GM21526 (cell line): Measurements from ENCODE around the gene CCDC81.
"Not testable (repeated sequence)": the region's sequence is repeated elsewhere in the genome, so short reads cannot be mapped to it uniquely, and the experiment has no call there.

ENCODE experiments used
- ATAC-seq: cut with Tn5 transposase; IDR thresholded peaks from one replicate; pipeline ENCODE4 v1.9.1; 2021; ENCODE audit warnings: moderate library complexity; ENCODE audit not compliant: unreplicated experiment, low FRiP score

The CCDC81 gene

DNA sequence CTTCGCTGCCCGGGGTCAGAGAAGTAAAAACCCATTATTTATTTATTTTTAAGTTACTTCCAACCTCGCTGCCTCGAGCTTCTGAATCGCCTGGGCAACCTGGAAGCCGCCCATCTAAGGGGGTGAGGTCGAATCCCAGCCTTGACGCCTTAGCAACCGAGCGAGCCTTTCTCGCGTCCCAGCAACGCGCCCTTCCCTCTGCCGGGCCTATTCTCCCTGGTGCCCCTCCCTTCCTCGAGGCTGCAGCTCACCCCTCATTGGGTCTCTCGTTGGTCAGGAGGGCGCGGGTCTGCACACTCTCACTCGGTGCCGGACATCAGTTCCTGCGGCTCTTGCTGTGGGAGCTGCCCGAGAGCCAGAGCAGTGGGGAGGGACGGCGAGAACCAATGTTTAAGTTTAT is at the start of gene CCDC81:
Gene CCDC81, plus strand, starts transcription at position 302 of the 400 bp plus-strand sequence. CDS start 277 bp downstream, outside the sequence.
- no peak for ATAC-seq

DNA sequence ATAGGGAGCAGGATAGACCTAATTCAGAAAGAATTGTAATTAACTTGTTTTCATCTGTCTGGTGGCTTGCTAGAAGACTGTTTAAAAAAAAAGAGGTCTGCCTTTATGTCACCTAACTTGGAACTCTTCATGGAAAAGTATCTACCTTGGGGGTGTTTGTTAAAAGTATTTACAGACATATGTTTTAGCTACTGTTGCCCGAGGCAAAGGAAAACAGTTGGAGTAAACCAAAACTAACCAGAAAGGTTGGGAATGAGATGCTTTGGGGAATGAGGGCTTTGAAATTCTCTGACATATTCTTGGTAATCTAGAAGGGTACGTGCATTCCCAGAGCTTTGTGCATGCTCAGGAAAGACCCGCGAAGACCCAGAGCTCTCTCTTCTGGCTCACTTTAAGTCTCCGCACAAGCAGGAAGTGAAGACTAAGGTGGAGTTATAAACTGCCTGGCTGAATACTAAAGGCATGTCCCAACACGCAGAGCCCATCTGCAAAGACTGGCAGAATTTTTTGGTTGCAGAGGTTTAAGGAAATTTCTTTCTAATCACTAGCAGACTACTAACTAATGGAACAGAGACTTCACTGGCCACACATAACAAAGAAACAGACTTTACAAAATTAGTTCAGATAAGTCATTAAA is 39.4 kb upstream of the CCDC81 start:
- no peak for ATAC-seq

- no peak for ATAC-seq
Measured at GRCh38 chr11:86337227-86337626, 37.5 kb upstream of the CCDC81 start.

DNA sequence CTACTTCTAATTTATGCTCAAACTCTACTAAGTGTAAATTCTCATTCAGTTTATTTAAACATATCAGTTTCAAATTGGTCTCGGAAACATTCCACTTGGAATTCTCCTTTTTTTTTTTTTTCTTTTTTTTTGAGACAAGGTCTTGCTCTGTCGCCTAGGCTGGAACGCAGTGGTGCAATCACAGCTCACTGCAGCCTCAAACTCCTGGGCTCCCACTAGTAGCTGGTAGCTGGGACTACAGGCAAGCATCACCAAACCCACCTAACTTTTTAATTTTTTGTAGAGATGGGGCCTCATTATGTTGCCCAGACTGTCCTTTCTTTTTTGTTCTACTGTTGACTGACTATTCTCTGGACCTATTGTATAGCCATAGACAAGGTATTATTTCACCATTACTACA is 33.3 kb upstream of the CCDC81 start:
- no peak for ATAC-seq

DNA sequence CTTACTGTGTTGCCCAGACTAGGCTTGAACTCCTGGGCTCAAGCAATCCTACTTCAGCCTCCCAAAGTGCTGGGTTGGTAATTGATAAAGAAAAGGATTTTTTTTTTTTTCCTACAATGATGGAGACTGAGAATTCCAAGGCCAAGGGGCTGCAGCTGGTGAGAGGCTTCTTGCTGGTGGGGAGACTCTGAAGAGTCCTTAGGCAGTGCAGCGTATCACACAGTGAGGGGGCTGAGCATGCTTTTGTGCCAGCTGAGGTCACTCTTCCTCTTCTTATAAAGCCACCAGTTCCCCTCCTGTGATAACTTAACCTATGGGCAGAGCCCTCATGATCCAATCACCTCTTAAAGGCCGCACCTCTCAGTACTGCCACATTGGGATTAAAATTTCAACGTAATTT is 28.2 kb upstream of the CCDC81 start:
- ATAC-seq = no peak

DNA sequence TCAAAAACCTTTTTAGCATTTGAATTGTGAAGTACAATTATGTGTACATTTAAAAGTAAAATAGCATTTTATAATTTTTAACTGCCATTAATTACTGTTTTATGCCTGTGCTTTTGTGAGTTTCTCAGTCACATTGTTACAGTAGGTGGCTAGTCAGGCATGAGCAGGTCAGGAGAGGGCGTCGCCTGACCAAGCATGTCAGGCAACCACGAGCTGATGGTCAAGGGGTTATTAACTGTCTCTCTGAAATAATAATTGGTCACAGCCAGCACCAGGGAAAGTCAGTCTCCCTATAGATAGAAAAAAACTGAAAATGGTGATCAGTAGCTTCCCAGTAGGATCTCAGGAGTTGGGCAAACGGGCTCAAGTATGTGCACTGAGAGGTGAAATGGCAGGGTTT is 19.4 kb upstream of the CCDC81 start:
- ATAC-seq = no peak

DNA sequence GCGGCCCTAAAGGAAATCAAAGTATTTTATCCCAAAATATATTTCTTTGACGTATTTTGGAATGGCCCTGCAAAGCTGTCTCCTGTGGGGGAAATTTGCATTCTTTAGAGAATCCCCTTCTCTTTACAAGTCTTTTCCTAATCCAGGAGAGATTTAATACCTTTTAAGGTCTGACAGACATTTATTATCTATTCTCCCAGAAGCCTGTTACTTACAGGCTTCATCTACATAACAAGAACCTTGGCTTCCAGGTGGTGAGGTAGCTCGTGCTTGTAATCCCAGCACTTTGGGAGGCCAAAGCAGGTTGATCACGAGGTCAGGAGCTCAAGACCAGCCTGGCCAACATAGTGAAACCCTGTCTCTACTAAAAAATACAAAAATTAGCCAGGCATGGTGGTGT is 17.3 kb upstream of the CCDC81 start:
- ATAC-seq = not testable (repeated sequence)

DNA sequence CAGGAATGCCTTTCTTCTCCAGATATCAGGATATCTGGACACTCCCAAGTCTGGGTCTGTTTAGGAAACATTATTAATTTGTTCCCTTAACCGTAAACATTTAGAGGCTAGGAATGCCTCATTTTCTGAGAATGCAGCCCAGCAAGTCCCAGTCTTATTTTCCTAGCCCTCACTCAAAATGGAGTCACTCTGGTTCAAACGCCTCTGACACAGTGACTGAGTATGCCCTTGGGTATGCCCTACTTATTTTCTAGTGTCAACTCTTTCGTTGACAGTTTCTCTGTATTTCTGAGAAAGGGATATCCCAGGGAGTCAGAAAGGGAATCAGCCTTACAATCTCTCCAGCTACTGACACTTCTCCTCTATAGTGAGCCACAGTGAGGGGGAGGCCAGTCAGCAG is 16.0 kb upstream of the CCDC81 start:
- ATAC-seq = no peak

GRCh38 chr11:86360775-86361395 is 13.8 kb upstream of the CCDC81 start:
- no peak for ATAC-seq

DNA sequence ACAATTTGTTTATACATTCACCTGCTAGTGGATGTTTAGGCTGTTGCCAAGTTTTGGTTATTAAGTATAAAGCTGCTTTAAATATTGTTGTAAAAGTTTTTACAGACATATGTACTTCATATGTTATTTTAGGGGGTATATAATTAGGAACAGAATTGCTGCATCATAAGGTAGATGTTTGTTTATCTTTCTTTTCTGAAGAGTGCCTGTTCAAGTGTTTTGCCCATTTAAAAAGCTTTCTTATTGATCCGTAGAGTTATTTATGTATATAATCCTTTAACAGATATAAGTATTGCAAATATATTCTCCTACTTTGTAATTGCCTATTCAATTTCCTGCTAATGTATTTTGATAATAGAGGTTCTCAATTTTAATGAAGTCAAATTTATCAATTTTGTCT is 11.3 kb upstream of the CCDC81 start:
- ATAC-seq = no peak

DNA sequence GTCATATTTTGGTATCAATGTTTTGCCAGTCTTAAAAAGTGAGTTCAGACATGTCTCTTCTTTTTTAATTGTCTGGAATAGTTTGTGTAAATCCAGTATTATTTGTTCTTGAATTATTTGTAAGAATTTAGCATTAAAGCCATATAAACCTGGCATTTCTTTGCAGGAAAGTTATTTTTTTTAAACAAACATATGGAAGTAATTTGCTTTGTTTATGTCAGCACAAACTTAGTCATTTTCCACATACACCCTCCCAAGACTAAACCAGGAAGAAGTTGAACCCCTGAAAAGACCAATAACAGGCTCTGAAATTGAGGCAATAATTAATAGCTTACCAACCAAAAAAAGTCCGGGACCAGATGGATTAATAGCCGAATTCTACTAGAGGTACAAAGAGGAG is 9.1 kb upstream of the CCDC81 start:
- ATAC-seq = no peak

GRCh38 chr11:86369668-86370067 is 5.0 kb upstream of the CCDC81 start:
- ATAC-seq = no peak

DNA sequence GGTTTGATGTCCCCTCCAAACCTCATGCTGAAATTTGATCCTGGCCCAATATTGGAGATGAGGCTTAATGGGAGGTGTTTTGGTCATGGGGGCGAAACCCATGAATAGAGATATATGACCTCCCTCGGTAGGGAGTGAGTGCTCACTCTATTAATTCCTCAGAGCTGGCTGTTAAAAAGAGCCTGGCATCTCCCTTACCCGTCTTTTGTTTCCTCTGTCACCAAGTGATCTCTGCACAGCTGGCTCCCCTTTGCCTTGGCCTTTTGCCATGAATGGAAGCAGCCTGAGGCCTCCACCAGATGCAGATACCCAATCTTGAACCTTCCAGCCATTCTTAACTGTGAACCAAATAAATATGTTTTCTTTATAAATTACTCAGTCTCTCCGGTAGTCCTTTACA is 4.5 kb upstream of the CCDC81 start:
- ATAC-seq = no peak

DNA sequence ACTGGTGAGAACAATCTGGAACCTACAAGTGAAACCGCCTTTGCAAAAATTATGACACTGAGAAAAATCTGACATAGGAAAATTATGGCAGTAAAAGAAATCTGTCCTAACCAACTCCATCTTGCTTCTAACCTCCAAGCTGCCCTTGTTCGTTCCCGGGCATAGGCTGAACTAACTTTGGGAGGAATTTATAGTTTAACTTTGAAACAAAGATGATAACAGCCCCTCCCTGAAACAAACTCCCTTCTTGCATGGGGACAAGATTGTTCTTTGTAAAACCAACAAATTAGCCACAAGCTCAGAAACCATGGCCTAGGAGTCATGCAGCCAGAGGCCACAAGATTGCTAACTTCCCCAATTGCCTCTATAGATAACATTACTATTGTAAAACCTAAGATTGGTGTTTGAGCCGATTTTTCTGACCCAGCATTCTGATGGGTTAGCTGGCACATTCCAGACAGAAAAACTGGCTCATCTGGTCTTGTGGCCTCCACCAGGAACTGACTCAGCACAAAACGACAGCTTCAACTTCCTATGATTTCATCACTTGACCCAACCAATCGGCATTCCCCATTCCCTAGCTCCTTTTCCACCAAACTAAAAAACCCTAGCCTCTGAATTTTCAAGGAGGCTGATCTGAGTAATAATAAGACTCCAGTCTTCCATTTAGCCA is 3.6 kb upstream of the CCDC81 start:
- ATAC-seq = no peak

DNA sequence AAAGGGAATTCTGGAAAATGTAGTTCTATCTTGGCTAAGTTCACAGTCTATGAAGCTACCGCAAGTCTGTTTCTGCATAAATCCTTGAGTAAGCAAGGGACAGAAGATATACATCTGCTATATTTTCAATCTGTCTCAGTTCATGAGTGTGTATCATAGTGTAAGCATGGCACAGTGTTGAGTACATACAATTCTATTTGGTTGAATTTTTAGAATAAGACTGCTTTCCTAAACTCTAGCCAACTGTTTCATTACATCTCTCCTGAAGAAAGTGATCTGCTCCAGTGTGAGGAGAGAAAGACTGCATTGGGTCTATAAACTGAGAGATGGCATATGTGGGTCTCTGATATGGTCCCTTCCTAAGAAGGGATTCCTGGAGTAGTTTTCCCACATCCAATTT is 2.6 kb upstream of the CCDC81 start:
- no peak for ATAC-seq

- no peak for ATAC-seq
Measured at GRCh38 chr11:86372586-86372985, 2.1 kb upstream of the CCDC81 start.

DNA sequence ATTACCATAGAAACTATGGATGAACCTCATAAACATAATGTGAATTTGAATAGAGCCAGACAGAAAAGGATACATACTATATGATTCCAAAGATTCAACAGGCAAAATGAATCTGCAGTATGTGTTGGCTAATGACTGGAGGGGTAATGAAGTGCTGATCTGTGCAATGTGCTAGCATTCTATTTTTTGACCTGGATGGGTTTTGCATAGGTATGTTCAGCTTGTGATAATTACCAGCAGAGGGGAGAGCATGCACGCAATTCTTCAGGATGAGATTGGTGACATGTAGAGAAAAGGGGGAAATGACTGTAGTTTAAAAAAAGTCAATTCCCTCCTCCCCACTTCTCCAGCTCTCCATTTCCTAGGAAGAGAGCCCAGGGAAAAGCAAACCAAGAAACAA is 618 bp upstream of the CCDC81 start:
- ATAC-seq = no peak

- ATAC-seq = no peak
Measured at GRCh38 chr11:86377972-86378371, 3.3 kb downstream of the CCDC81 start.

DNA sequence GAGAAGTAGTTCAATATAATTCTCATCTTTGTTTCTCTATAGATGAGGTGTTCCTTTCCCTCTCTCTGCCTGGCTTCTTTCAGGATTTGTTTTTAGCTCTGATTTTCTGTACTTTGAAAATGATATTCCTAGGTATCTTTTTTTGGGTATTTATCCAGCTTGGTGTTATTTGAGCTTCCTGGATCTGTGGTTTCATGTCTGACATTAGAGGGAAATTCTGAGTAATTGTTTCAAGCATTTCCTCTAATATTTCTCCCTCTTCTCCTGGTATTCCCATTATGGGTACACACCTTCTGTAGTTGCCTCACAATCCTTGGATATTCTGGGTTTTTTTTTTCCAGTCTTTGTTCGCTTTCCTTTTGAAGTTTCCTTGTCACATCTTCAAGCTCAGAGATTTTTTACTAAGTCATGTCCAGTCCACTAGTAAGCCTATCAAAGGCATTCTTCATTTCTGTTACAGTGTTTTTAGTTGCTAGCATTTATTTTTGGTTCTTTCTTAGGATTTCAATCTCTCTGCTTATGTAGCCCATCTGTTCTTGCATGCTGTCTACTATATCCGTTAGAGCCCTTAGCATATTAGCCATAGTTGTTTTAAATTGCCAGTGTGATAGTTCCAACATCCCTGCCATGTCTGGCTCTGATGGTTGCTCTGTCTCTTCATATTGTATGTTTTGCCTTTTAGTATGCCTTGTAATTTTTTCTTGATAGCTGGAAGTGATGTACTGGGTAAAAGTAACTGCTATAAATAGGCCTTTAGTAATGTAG is 5.8 kb downstream of the CCDC81 start:
- no peak for ATAC-seq

DNA sequence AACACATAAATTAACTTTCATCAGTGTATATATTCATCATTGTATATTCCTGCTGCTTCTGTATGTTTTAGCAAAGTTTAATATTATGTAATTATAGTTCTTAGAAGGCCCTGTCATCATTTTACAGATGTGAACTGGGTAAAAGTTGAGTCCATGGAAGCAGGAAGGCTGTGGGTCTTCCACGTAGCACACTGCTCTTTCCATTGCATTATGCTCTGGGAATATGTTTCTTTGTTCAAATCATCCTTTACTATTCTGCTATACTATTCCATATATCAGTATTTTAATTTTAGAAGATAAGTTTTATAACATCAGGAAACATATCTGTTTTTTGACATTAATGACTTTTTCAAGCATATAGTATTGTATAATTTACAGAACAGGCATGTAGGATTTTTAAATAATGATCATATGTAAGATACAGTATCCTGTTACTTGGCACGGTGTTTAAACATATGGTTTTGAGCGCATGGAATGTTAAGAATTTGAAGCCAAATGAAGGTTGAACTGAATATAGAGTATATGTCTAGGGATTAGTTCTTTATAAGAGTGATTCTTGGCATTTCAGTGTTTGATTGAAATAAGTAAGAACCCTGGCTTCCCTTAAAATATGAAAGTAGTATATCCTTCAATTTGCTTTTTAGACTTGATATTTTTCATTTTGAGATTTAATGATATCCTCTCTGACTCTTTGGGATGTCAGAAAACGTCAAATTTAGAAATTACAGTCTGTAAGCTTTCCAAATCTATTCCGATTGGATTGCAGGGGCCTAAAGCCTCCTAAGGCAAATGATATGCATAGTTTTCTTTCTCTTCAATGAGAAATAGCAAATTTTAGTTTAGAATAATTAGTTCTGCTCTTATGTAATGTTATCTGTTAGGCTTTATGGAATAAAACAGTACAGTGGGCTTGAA is 8.6 kb downstream of the CCDC81 start:
- no peak for ATAC-seq
